GM23338 (cell line): ENCODE measurements around the gene MVP. TPM values are rescaled to one million over a fixed set of nuclear protein-coding genes. Genes with fewer than 3 reads are reported as not detected.

Experiments used
- ATAC-seq: fragments of 200-7000 bp; cut with Tn5 transposase; 3 replicates; pipeline ENCODE4 v1.9.1; 2020
- DNase-seq: peaks from one replicate; pipeline ENCODE4 v3.0.0-alpha.2; 2015; ENCODE audit warnings: low spot score
- H2AFZ ChIP-seq: fragments of 200-600 bp; sonication (generic); 2 replicates; pipeline ENCODE4 v1.8.0; 2016; ENCODE audit warnings: antibody characterized with exemption, mild to moderate bottlenecking, moderate library complexity
- H3F3A ChIP-seq: fragments of 200-600 bp; sonication (generic); replicated peaks from 2 replicates; pipeline ENCODE4 v1.8.0; 2017; ENCODE audit warnings: antibody characterized with exemption, mixed run types, low read depth
- H3K27ac ChIP-seq: fragments of 200-600 bp; sonication (generic); 2 replicates; pipeline ENCODE4 v1.6.1; 2016; ENCODE audit warnings: low read depth
- H3K27me3 ChIP-seq: fragments of 200-600 bp; sonication (generic); 2 replicates; pipeline ENCODE4 v1.8.0; 2016; ENCODE audit warnings: mild to moderate bottlenecking, mixed run types, moderate library complexity; ENCODE audit not compliant: insufficient read depth
- H3K36me3 ChIP-seq: fragments of 200-600 bp; sonication (generic); 2 replicates; pipeline ENCODE4 v1.8.0; 2016; ENCODE audit warnings: mild to moderate bottlenecking; ENCODE audit not compliant: insufficient read depth
- H3K4me1 ChIP-seq: fragments of 200-600 bp; sonication (generic); 2 replicates; pipeline ENCODE4 v1.8.0; 2016; ENCODE audit warnings: mild to moderate bottlenecking, moderate library complexity; ENCODE audit not compliant: insufficient read depth
- H3K4me2 ChIP-seq: fragments of 200-600 bp; sonication (generic); 2 replicates; pipeline ENCODE4 v1.7.1; 2017; ENCODE audit warnings: mixed run types
- H3K4me3 ChIP-seq: fragments of 200-600 bp; sonication (generic); 2 replicates; pipeline ENCODE4 v1.6.1; 2016; ENCODE audit warnings: mixed run types
- H3K79me2 ChIP-seq: fragments of 200-600 bp; sonication (generic); replicated peaks from 2 replicates; pipeline ENCODE4 v1.8.0; 2017; ENCODE audit warnings: mild to moderate bottlenecking; ENCODE audit not compliant: insufficient read depth
- H3K9me2 ChIP-seq: fragments of 200-600 bp; sonication (generic); 2 replicates; pipeline ENCODE4 v1.8.0; 2017; ENCODE audit not compliant: insufficient read depth
- H4K20me1 ChIP-seq: fragments of 200-600 bp; sonication (generic); replicated peaks from 2 replicates; pipeline ENCODE4 v1.8.0; 2017; ENCODE audit warnings: mild to moderate bottlenecking; ENCODE audit not compliant: insufficient read depth
- H3K27ac Mint-ChIP-seq: 2 replicates; pipeline ENCODE4 v1.8.0; 2020; ENCODE audit warnings: inconsistent platforms, mild to moderate bottlenecking, moderate library complexity, mixed read lengths
- H3K27me3 Mint-ChIP-seq: 3 replicates; pipeline ENCODE4 v1.8.0; 2022; ENCODE audit warnings: low read depth, mild to moderate bottlenecking, moderate library complexity, mixed read lengths, inconsistent platforms; ENCODE audit not compliant: insufficient read depth, poor library complexity
- H3K36me3 Mint-ChIP-seq: 3 replicates; pipeline ENCODE4 v1.8.0; 2021; ENCODE audit warnings: low read depth, mild to moderate bottlenecking, inconsistent platforms, moderate library complexity, mixed read lengths
- H3K4me1 Mint-ChIP-seq: 3 replicates; pipeline ENCODE4 v1.8.0; 2020; ENCODE audit warnings: mild to moderate bottlenecking, inconsistent platforms, mixed read lengths
- H3K4me3 Mint-ChIP-seq: 3 replicates; pipeline ENCODE4 v1.8.0; 2021; ENCODE audit warnings: moderate library complexity, mild to moderate bottlenecking, inconsistent platforms, mixed read lengths
- H3K9me3 Mint-ChIP-seq: 3 replicates; pipeline ENCODE4 v1.8.0; 2020; ENCODE audit warnings: moderate library complexity, mild to moderate bottlenecking, inconsistent platforms, mixed read lengths
- CREB1 ChIP-seq: fragments of 250-450 bp; sonication (Bioruptor Pico); IDR thresholded peaks from 2 replicates; pipeline ENCODE4 v1.5.0; 2020; ENCODE audit warnings: low read depth, mild to moderate bottlenecking, moderate library complexity
- EZH2 ChIP-seq: fragments of 200-600 bp; sonication (generic); IDR thresholded peaks from one replicate; pipeline ENCODE4 v1.8.0; 2017; ENCODE audit warnings: antibody characterized with exemption, mild to moderate bottlenecking, low read depth; ENCODE audit not compliant: unreplicated experiment
- EZH2phosphoT487 ChIP-seq: fragments of 200-600 bp; sonication (generic); IDR thresholded peaks from one replicate; pipeline ENCODE4 v1.8.1; 2018; ENCODE audit warnings: antibody characterized with exemption; ENCODE audit not compliant: unreplicated experiment
- JUNB ChIP-seq: IDR thresholded peaks from one replicate; pipeline ENCODE4 v1.6.1; 2016; ENCODE audit warnings: antibody characterized with exemption; ENCODE audit not compliant: unreplicated experiment
- NANOG ChIP-seq: IDR thresholded peaks from 2 replicates; pipeline ENCODE4 v1.6.1; 2016; ENCODE audit warnings: antibody characterized with exemption, borderline replicate concordance
- POLR2AphosphoS5 ChIP-seq: IDR thresholded peaks from 2 replicates; pipeline ENCODE4 v1.6.1; 2016; ENCODE audit warnings: antibody characterized with exemption, low read depth
- REST ChIP-seq: IDR thresholded peaks from one replicate; pipeline ENCODE4 v1.6.1; 2018; ENCODE audit warnings: antibody characterized with exemption; ENCODE audit not compliant: unreplicated experiment
- STAT1 ChIP-seq: IDR thresholded peaks from one replicate; pipeline ENCODE4 v1.6.1; 2016; ENCODE audit warnings: antibody characterized with exemption; ENCODE audit not compliant: unreplicated experiment
- ZNF114 ChIP-seq: fragments of 250-450 bp; sonication (Bioruptor Pico); IDR thresholded peaks from 2 replicates; pipeline ENCODE4 v1.5.0; 2020; ENCODE audit warnings: mild to moderate bottlenecking, moderate library complexity
- ZNF331 ChIP-seq: fragments of 250-450 bp; sonication (Bioruptor Pico); IDR thresholded peaks from 2 replicates; pipeline ENCODE4 v1.5.0; 2020; ENCODE audit warnings: low read depth, mild to moderate bottlenecking, moderate library complexity
- ZNF462 ChIP-seq: fragments of 250-450 bp; sonication (Bioruptor Pico); IDR thresholded peaks from 2 replicates; pipeline ENCODE4 v1.5.0; 2020; ENCODE audit warnings: mild to moderate bottlenecking, moderate library complexity
- polyA plus RNA-seq: library from polyadenylated mRNA; unstranded; fragments of >200 nt; fragmentation: Nextera tagmentation; extraction: Ambion mirVana; gene quantifications from 2 replicates; pipeline ENCODE4 v1.2.1, GENCODE V29; 2016
- total RNA-seq: library from RNA; depleted of rRNA; stranded (reverse); fragments of >200 nt; shearing (Covaris generic); gene quantifications from 2 replicates; pipeline ENCODE4 v1.2.3, GENCODE V29; 2014
- TF ChIP-seq, protein P1 (sequence below), 2 experiments: fragments of 200-600 bp in 1 of 2; sonication (generic) in 1 of 2; conservative IDR thresholded peaks; 2 replicates each; pipeline versions ENCODE4 v1.5.1 to v1.6.1; 2016 to 2017; ENCODE audit warnings: antibody characterized with exemption in 2 of 2, low read depth in 2 of 2, mild to moderate bottlenecking in 2 of 2, moderate library complexity in 1 of 2
- TF ChIP-seq, protein P2 (sequence below): IDR thresholded peaks from 2 replicates; pipeline ENCODE4 v1.6.1; 2016; ENCODE audit warnings: antibody characterized with exemption

The MVP gene
- total and polyA plus RNA-seq, 2 experiments from 2014 or later = 1.4 to 3.7 TPM

DNA sequence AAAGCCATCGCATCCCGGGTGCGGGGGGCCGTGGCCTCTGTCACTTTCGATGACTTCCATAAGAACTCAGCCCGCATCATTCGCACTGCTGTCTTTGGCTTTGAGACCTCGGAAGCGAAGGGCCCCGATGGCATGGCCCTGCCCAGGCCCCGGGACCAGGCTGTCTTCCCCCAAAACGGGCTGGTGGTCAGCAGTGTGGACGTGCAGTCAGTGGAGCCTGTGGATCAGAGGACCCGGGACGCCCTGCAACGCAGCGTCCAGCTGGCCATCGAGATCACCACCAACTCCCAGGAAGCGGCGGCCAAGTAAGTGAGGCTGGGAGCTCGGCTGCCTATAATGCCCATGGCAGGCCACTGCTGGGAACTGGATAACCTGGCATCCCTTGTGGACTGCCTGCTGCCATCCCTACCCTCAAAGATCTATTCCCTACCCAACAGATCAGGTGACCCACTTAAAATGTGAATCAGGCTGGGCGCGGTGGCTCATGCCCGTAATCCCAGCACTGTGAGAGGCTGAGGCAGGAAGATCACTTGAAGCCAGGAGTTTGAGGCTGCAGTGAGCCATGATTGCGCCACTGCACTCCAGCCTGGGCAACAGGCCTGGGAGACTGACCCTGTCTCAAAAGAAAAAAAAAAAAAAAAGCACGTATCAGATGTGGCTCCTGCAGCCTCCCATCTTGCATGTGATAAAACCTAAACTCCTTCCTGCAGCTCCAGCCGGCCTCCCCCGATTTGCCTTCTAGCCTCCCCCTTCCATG lies 24.5 kb downstream of the MVP start:
- TF ChIP-seq ZNF114 (CRISPR knock-in tag) = no peak
- no peak for TF ChIP-seq REST
- no peak for TF ChIP-seq CREB1 (CRISPR knock-in tag)
- no peak for TF ChIP-seq EZH2phosphoT487
- TF ChIP-seq EZH2 = no peak
- no peak for TF ChIP-seq POLR2AphosphoS5
- TF ChIP-seq, protein P1, sequence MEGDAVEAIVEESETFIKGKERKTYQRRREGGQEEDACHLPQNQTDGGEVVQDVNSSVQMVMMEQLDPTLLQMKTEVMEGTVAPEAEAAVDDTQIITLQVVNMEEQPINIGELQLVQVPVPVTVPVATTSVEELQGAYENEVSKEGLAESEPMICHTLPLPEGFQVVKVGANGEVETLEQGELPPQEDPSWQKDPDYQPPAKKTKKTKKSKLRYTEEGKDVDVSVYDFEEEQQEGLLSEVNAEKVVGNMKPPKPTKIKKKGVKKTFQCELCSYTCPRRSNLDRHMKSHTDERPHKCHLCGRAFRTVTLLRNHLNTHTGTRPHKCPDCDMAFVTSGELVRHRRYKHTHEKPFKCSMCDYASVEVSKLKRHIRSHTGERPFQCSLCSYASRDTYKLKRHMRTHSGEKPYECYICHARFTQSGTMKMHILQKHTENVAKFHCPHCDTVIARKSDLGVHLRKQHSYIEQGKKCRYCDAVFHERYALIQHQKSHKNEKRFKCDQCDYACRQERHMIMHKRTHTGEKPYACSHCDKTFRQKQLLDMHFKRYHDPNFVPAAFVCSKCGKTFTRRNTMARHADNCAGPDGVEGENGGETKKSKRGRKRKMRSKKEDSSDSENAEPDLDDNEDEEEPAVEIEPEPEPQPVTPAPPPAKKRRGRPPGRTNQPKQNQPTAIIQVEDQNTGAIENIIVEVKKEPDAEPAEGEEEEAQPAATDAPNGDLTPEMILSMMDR (conservative IDR thresholded peaks at IDR 0.05; ENCODE audit: low read depth in 2 of 2) = no peak
- TF ChIP-seq, protein P2, sequence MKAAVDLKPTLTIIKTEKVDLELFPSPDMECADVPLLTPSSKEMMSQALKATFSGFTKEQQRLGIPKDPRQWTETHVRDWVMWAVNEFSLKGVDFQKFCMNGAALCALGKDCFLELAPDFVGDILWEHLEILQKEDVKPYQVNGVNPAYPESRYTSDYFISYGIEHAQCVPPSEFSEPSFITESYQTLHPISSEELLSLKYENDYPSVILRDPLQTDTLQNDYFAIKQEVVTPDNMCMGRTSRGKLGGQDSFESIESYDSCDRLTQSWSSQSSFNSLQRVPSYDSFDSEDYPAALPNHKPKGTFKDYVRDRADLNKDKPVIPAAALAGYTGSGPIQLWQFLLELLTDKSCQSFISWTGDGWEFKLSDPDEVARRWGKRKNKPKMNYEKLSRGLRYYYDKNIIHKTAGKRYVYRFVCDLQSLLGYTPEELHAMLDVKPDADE = no peak
- no peak for TF ChIP-seq ZNF331
- no peak for TF ChIP-seq STAT1
- TF ChIP-seq ZNF462 (CRISPR knock-in tag) = no peak
- no peak for TF ChIP-seq JUNB
- TF ChIP-seq NANOG = no peak
- Mint-ChIP-seq H3K27ac (no peak overlapping the region), H3K36me3 (no peaks in the 10 kb centered on the region), H3K4me3 (no peak overlapping the region), H3K27me3 (peaks cover 9% of the 10 kb centered on the region), H3K4me1 (peaks cover 8% of the 10 kb centered on the region; the same call in 2 of the 3 replicates), H3K9me3 (no peaks in the 10 kb centered on the region; the same call in 2 of the 3 replicates)
- Histone ChIP-seq H2AFZ (no peak overlapping the region), H3K4me2 (no peak overlapping the region), H3K79me2 (no peaks in the 10 kb centered on the region), H3F3A (no peaks in the 10 kb centered on the region), H3K27me3 (no peaks in the 10 kb centered on the region), H3K9me2 (no peaks in the 10 kb centered on the region), H3K36me3 (no peaks in the 10 kb centered on the region), H4K20me1 (no peaks in the 10 kb centered on the region), H3K4me1 (no peaks in the 10 kb centered on the region), H3K4me3 (no peak overlapping the region), H3K27ac (no peak overlapping the region)
- DNase-seq (no peak), ATAC-seq (no peak)
